Ascending aorta (tissue), 2 donors: ENCODE results near the gene FAM114A2. TPM values are rescaled to one million over a fixed set of nuclear protein-coding genes. Genes with fewer than 3 reads are reported as not detected.

Experiments
- DNase-seq, 2 donors: peaks; one replicate each; pipeline ENCODE4 v3.0.0-alpha.2; 2019; ENCODE audit warnings: low spot score in 2 of 2
- H3K27ac ChIP-seq, 2 donors: fragments of 200-600 bp; sonication (generic); one replicate each; pipeline ENCODE4 v1.5.1; 2016 to 2017; ENCODE audit warnings: mild to moderate bottlenecking in 1 of 2
- H3K27me3 ChIP-seq: fragments of 200-600 bp; sonication (generic); one replicate; pipeline ENCODE4 v1.5.1; 2017
- H3K36me3 ChIP-seq, 2 donors: fragments of 200-600 bp; sonication (generic); one replicate each; pipeline ENCODE4 v1.5.1; 2016
- H3K4me1 ChIP-seq, 2 donors: fragments of 200-600 bp; sonication (generic); one replicate each; pipeline ENCODE4 v1.5.1; 2016 to 2017; ENCODE audit warnings: mild to moderate bottlenecking in 1 of 2
- H3K4me3 ChIP-seq, 2 donors: fragments of 200-600 bp; sonication (generic); one replicate each; pipeline ENCODE4 v1.5.1; 2016 to 2017; ENCODE audit warnings: mild to moderate bottlenecking in 1 of 2
- H3K9me3 ChIP-seq, 2 donors: fragments of 200-600 bp; sonication (generic); one replicate each; pipeline ENCODE4 v1.5.1; 2016
- intact Hi-C: fragments of 100-400 bp; cut with DNase I; formaldehyde crosslinking; loops from one replicate; pipeline ENCODE4 v1.15.1; 2023
- total RNA-seq: library from RNA; depleted of rRNA; stranded (reverse); fragments of >200 nt; gene quantifications from one replicate; pipeline ENCODE4 v1.1.0, GENCODE V29; 2016
- TF ChIP-seq, protein P1 (sequence below), 3 experiments: fragments of 200-600 bp in 2 of 3; fragments of 450-650 bp in 1 of 3; sonication (generic) in 2 of 3; IDR thresholded peaks; one replicate each; pipeline ENCODE4 v1.5.1; 2016 to 2019; ENCODE audit warnings: antibody characterized with exemption in 3 of 3, mild to moderate bottlenecking in 1 of 3, moderate library complexity in 1 of 3

The FAM114A2 gene
- total RNA-seq, 1 donor from 2014 or later = 7.2 TPM

DNA sequence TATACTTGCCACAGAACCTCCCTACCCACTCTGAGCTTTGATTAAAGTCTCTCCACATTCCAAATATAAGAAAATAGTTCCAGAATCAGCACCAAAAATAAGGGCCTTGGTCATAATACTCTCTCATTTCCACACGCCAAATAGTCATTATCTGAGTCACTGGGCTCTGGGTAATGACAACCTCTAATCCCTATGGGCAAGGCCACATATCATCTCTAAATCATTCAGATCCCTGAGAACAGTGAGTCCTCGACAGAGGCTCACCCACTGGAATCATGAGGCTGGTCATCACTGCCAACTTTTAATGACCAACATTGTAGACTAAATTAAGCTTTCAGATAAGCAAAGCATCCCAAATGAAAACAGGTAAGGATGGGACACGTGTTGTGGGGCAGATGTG, 28.1 kb downstream of the FAM114A2 start:
- Histone ChIP-seq H3K9me3 (no peaks in the 10 kb centered on the region), H3K27me3 (no peaks in the 10 kb centered on the region), H3K36me3 (peaks cover 0 to 40% of the 10 kb centered on the region in 2 donors), H3K4me3 (no peak overlapping the region), H3K27ac (no peak overlapping the region), H3K4me1 (no peaks in the 10 kb centered on the region)
- no peak for DNase-seq
- TF ChIP-seq, protein P1, sequence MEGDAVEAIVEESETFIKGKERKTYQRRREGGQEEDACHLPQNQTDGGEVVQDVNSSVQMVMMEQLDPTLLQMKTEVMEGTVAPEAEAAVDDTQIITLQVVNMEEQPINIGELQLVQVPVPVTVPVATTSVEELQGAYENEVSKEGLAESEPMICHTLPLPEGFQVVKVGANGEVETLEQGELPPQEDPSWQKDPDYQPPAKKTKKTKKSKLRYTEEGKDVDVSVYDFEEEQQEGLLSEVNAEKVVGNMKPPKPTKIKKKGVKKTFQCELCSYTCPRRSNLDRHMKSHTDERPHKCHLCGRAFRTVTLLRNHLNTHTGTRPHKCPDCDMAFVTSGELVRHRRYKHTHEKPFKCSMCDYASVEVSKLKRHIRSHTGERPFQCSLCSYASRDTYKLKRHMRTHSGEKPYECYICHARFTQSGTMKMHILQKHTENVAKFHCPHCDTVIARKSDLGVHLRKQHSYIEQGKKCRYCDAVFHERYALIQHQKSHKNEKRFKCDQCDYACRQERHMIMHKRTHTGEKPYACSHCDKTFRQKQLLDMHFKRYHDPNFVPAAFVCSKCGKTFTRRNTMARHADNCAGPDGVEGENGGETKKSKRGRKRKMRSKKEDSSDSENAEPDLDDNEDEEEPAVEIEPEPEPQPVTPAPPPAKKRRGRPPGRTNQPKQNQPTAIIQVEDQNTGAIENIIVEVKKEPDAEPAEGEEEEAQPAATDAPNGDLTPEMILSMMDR (IDR thresholded peaks at IDR 0.05) = no peak
- intact Hi-C loops = no loop called here

DNA sequence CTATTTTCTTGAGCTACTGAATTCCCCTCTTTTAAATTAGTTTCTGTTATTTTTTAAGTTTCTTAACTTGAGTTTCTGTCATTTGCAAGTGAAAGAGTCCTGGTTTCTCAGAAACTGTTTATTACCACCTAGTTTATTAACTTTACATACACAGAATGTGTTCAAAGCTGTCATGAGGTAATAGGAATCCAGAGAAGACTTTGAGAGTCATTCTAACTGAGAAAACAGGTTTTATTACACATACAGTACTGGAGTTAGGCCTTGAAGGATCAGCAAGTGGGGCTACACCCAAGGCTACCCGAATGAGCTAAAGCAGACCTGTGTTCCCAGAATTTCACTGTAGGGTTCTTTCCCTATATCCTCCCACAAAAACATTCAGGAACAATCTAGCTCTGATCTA, 33.1 kb downstream of the FAM114A2 start:
- no peaks in the 10 kb centered on the region for H3K4me1 ChIP-seq
- TF ChIP-seq, protein P1 (IDR thresholded peaks at IDR 0.05) = no peak
- H3K36me3 ChIP-seq = peaks cover 0 to 37% of the 10 kb centered on the region in 2 donors
- no peak overlapping the region for H3K27ac ChIP-seq
- H3K4me3 ChIP-seq = no peak overlapping the region
- intact Hi-C loops = no loop called here
- DNase-seq = no peak
- no peaks in the 10 kb centered on the region for H3K9me3 ChIP-seq
- H3K27me3 ChIP-seq = no peaks in the 10 kb centered on the region

DNA sequence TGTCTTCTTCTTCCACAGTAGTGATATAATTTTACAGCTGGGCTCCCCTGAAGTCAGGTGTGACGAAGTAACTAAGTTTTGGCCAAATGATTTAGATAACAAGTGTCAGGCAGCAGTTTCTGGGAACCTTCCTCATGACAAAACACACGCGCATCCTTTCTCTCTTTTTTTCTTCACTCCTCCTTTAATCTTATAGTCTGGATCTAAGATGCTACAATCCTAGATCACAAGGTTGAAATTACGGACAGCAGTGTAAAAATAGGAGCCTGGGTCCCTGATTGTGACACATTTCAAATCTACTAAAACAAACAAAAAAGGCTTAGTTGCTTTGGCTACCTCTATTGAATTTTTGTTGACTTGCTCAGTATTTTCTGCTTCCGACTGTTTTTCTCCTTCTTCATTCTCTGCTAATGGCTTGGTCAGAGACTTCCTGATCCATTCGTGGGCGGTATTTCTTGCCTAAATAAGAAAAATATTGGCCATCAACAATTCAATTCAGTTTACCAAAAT, 36.1 kb downstream of the FAM114A2 start:
- no peak for DNase-seq
- intact Hi-C loops = no loop called here
- H3K36me3 ChIP-seq = peaks cover under 1 to 46% of the 10 kb centered on the region in 2 donors
- TF ChIP-seq, protein P1 (IDR thresholded peaks at IDR 0.05) = no peak
- H3K27me3 ChIP-seq = no peaks in the 10 kb centered on the region
- H3K27ac ChIP-seq = peak overlapping the region in 1 of 2 donors; percentile 49
- no peaks in the 10 kb centered on the region for H3K9me3 ChIP-seq
- no peaks in the 10 kb centered on the region for H3K4me1 ChIP-seq
- no peak overlapping the region for H3K4me3 ChIP-seq

DNA sequence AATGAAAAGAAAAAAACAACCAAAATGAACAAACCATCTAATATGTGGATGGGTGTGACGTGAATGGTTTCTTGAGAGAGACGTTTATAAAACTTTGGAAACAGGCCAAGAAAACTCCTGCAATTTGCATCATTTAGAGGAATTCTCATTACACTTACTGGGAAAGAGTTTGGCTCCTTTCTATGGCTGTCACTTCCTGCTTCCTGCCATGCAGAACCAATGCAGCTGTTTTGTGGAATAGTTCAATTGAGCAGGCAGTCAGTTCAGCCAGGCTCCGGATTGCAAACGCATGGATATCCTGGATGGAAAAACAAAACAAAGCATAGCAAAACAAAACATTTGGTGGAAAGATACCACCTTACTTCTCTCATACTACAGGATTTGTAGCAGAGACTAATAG, 36.6 kb downstream of the FAM114A2 start:
- H3K4me1 ChIP-seq = no peaks in the 10 kb centered on the region
- H3K27ac ChIP-seq = peak overlapping the region in 1 of 2 donors; percentile 49
- no peaks in the 10 kb centered on the region for H3K9me3 ChIP-seq
- TF ChIP-seq, protein P1 (IDR thresholded peaks at IDR 0.05) = no peak
- no peak for DNase-seq
- H3K27me3 ChIP-seq = no peaks in the 10 kb centered on the region
- intact Hi-C loops = no loop called here
- H3K36me3 ChIP-seq = peaks cover 4 to 51% of the 10 kb centered on the region in 2 donors
- H3K4me3 ChIP-seq = no peak overlapping the region

DNA sequence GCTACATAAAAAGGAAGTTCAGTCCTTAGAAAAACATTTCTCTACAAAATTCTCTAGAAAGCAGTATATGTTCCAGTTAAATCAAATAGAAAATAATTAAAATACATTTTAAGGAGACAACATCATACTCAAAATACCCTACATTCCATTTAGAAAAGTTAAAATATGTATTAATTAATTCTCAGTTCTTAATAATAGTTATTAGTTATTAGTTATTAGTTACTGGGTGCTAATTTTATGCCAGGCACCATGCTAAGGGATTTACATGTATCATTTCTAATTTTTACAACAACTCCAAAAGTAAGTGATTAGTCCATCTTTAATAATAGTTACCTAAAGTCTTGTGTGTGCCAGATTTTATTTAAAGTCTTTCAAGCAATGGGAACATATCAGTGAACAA, 38.0 kb downstream of the FAM114A2 start:
- TF ChIP-seq, protein P1 (IDR thresholded peaks at IDR 0.05) = no peak
- H3K27me3 ChIP-seq = no peaks in the 10 kb centered on the region
- H3K4me3 ChIP-seq = no peak overlapping the region
- no peaks in the 10 kb centered on the region for H3K9me3 ChIP-seq
- H3K27ac ChIP-seq = no peak overlapping the region
- H3K4me1 ChIP-seq = no peaks in the 10 kb centered on the region
- no peak for DNase-seq
- intact Hi-C loops = no loop called here
- H3K36me3 ChIP-seq = peaks cover 4 to 59% of the 10 kb centered on the region in 2 donors

DNA sequence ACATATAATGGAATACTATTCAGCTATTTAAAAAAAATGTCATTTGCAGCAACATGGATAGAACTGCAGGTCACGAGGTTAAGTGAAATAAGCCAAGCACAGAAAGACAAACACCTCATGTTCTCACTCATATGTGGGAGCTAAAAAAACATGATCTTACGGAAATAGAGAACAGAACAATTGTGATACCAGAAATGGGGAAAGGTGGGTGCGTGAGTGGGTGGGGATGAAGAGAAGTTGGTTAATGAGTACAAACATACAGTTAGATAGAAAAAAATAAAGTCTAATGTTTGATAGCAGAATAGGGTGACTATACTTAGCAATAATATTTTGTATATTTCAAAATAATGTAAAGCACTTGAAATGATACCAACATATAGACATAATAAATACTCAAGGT, 38.7 kb downstream of the FAM114A2 start:
- DNase-seq = no peak
- intact Hi-C loops = no loop called here
- H3K4me3 ChIP-seq = no peak overlapping the region

More for the DNA sequence above, 38.7 kb downstream of the FAM114A2 start:
- Histone ChIP-seq H3K9me3 (no peaks in the 10 kb centered on the region), H3K27me3 (no peaks in the 10 kb centered on the region), H3K4me1 (no peaks in the 10 kb centered on the region), H3K27ac (no peak overlapping the region), H3K36me3 (peaks cover 4 to 55% of the 10 kb centered on the region in 2 donors)
- TF ChIP-seq, protein P1 (IDR thresholded peaks at IDR 0.05) = no peak
